Immature natural killer cell (primary cell): Measurements from ENCODE around the gene DUSP22. TPM values are rescaled to one million over a fixed set of nuclear protein-coding genes. Genes with fewer than 3 reads are reported as not detected.

Experiments
- DNase-seq, 3 donors: peaks; one replicate each; pipeline ENCODE4 v3.0.0; 2022; ENCODE audit warnings: mixed read lengths in 1 of 3
- H3K27ac Mint-ChIP-seq, 6 donors: one replicate each; pipeline ENCODE4 v1.8.0; 2020; ENCODE audit warnings: mixed read lengths in 6 of 6, mild to moderate bottlenecking in 5 of 6, inconsistent platforms in 4 of 6, moderate library complexity in 3 of 6
- H3K27me3 Mint-ChIP-seq, 3 donors: one replicate each; pipeline ENCODE4 v1.8.0; 2020 to 2021; ENCODE audit warnings: low read depth in 3 of 3, mild to moderate bottlenecking in 3 of 3, mixed read lengths in 3 of 3, moderate library complexity in 3 of 3, inconsistent platforms in 1 of 3
- H3K36me3 Mint-ChIP-seq, 3 donors: one replicate each; pipeline ENCODE4 v1.8.0; 2020; ENCODE audit warnings: mixed read lengths in 3 of 3, inconsistent platforms in 2 of 3, mild to moderate bottlenecking in 2 of 3
- H3K4me1 Mint-ChIP-seq, 2 donors: one replicate each; pipeline ENCODE4 v1.8.0; 2020; ENCODE audit warnings: inconsistent platforms in 2 of 2, mild to moderate bottlenecking in 2 of 2, mixed read lengths in 2 of 2, moderate library complexity in 1 of 2
- H3K4me3 Mint-ChIP-seq, 5 donors: one replicate each; pipeline ENCODE4 v1.8.0; 2020; ENCODE audit warnings: mild to moderate bottlenecking in 5 of 5, mixed read lengths in 5 of 5, inconsistent platforms in 3 of 5, moderate library complexity in 3 of 5
- H3K9me3 Mint-ChIP-seq, 6 donors: one replicate each; pipeline ENCODE4 v1.8.0; 2020; ENCODE audit warnings: mild to moderate bottlenecking in 6 of 6, mixed read lengths in 6 of 6, inconsistent platforms in 4 of 6, moderate library complexity in 3 of 6
- polyA plus RNA-seq, 3 donors: library from polyadenylated mRNA; unstranded; fragments of 300-500 nt; fragmentation: Illumina TruSeq; gene quantifications; one replicate each; pipeline ENCODE4 v1.2.3, GENCODE V29; 2021

DUSP22 gene
- polyA plus RNA-seq, 3 donors from 2014 or later, result 55.0 to 80.1 (median 65.3) TPM

DNA sequence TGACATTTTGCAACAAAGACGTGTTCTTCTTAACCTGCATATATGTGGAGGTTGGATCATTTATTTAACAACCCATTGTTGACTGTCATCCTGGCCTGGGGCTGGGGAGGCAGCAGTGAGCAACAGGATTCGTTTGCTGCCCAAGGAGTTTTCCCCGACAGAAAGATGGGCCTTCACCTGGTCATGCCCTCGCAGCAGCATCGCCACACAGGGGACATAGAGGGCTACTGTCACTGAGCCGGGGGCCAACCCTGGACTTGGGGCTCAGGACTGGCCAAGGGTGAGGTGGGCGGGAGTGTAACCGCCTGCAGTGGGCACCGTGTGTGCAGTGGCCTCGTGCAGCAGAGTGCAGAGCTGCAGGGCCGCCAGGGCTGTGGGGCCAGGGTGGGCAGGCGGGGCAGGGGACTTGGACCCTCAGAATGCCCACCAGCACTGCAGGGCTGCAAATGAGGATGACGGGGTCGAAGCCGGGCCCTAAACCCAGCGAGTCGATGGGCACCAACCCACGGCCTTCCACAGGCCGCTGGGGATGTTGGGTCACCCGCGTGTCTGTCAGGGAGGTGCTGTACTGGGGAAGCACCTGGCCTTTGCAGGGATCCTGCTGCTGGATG, 11.8 kb downstream of the DUSP22 start:
- H3K27ac Mint-ChIP-seq, result no peak overlapping the region
- no peaks in the 10 kb centered on the region for H3K27me3 Mint-ChIP-seq
- peaks cover 0 to 2% (median 0%) of the 10 kb centered on the region in 6 donors for H3K9me3 Mint-ChIP-seq
- no peak for DNase-seq
- peaks cover 0 to 4% of the 10 kb centered on the region in 2 donors for H3K4me1 Mint-ChIP-seq
- H3K4me3 Mint-ChIP-seq, result no peak overlapping the region
- peaks cover 0 to 13% (median 12%) of the 10 kb centered on the region in 3 donors for H3K36me3 Mint-ChIP-seq

DNA sequence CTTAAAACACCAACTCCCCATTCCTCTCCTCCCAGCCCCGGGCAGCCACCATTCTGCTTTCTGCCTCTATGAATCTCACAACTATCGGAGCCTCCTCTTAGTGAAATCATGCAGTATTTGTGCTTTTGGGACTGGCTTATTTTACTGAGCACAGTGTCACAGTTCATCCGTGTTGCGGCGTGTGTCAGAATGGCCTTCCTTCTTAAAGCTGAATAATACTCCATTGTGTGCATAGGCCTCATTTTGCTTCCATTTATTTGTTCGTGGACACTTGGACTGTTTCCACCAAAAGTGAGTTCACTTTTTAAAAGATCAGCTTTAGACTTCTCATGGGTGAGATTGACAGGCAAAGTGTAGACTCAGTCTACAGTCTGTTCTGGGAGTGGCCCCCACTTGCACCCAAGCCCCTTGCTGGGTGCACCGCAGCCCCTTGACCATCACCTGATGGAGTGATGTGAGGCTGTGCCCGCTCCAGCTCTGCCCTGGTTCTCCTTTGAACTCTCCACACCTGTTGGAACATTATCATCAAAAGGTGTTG, 12.6 kb downstream of the DUSP22 start:
- Mint-ChIP-seq H3K9me3 (peaks cover 0 to 3% (median 0%) of the 10 kb centered on the region in 6 donors), H3K27me3 (no peaks in the 10 kb centered on the region), H3K4me1 (peaks cover under 1 to 4% of the 10 kb centered on the region in 2 donors), H3K36me3 (peaks cover 4 to 17% (median 13%) of the 10 kb centered on the region in 3 donors), H3K27ac (no peak overlapping the region), H3K4me3 (no peak overlapping the region)
- DNase-seq, result no peak

DNA sequence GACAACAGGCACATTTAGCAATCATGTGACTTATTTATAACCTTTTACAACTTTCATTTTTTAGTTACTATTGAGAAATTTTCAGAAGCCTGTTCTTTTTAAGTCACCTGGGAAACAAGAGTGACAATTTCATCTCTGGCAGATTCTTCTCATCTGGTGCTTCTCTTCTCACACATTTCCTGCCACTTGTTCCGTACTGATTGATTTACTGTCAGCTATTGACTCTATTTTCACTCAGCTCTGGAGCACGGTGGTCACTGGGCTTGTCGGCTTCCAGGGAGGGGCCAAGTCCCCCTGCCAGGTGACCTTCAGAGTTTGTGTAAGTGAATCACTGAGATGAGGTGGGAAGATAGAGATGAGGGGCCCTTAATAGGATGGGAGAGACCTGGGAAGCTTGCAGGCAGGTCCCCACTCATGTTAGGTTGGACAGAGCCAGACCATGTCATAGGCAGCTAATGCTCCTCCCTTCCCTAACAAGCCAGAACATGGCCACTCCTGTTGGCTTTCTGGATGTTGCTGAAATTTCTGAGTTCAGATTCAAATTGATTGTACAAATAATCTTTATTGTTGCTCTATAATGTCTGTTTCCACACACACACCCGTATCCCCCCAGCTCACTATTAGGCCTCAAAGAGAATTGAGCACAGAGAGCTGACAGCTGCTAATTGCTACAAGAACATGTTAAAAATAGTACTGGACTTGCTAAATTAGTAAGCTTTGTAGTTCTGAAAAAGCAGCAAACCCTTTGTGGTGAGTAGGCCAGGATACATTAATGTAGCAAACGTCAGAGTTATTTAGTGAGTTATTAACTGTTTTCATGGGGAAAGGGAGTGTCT, 13.3 kb downstream of the DUSP22 start:
- Mint-ChIP-seq H3K27me3 (no peaks in the 10 kb centered on the region), H3K4me3 (no peak overlapping the region), H3K4me1 (peaks cover 4 to 7% of the 10 kb centered on the region in 2 donors), H3K36me3 (peaks cover 4 to 17% (median 13%) of the 10 kb centered on the region in 3 donors), H3K27ac (no peak overlapping the region), H3K9me3 (peaks cover 0 to 3% (median 0%) of the 10 kb centered on the region in 6 donors)
- DNase-seq, result no peak

DNA sequence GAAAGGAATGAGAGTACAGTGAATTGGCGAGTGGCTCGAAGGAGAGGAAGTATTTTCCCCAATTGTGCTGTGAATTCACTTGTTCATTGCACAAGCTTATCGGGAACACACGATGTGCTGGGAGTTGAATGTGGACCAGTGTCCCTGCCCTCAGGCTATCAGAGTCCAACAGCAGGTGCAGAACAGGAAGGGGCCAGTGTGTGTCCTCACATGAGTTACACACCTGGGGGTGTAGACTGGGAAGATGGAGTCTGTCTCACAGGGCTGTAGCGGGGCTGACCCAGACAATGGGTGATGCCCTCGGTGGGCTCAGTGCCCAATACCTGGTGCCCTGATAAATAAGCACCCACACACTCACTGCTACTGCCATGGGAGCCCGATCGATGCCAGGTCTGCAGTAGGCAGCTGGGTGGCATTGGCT, 14.4 kb downstream of the DUSP22 start:
- Mint-ChIP-seq H3K27me3 (no peaks in the 10 kb centered on the region), H3K4me1 (peaks cover 10 to 14% of the 10 kb centered on the region in 2 donors), H3K9me3 (peaks cover 0 to 3% (median 0%) of the 10 kb centered on the region in 6 donors), H3K4me3 (no peak overlapping the region), H3K27ac (no peak overlapping the region), H3K36me3 (peaks cover 4 to 17% (median 13%) of the 10 kb centered on the region in 3 donors)
- DNase-seq, result no peak

DNA sequence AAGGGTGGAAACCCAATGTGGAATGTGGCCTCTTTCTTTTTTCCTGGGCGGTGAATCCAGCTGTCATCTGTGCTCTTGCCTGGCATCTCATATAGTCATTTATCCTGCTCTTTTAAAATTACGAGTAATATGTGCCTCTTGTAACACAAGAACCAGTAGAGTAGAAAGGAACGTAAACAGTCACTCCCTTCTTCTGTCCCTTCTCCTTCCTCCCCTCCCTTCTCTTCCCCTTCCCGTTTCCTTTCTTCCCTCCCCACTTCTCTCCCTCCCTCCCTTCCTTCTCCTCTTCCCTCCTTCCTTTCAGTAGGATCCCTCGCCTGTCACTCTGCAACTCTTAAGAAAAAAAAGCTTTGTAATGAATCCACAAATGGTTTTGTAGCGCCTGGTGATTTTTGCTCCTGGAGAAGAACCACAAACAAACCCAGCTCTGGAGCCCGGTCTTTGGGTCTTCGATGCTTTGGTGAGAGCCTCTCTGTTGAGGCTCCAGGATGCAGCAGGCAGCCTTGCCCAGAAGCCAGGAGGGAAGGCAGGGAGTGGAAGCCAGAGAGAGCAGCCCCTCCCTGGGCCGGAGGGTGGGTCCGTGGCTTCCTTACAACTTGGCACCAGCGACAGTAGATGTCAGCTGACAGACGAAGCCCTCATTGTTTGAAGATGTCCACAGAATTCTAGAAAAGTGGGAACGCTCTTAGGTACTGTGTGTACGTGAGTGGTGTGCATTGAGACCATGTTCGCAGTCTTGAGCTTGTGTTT, 15.0 kb downstream of the DUSP22 start:
- Mint-ChIP-seq H3K4me3 (no peak overlapping the region), H3K36me3 (peaks cover 4 to 17% (median 13%) of the 10 kb centered on the region in 3 donors), H3K4me1 (peaks cover 16 to 19% of the 10 kb centered on the region in 2 donors), H3K9me3 (peaks cover 0 to 3% (median 0%) of the 10 kb centered on the region in 6 donors), H3K27ac (no peak overlapping the region), H3K27me3 (no peaks in the 10 kb centered on the region)
- no peak for DNase-seq

DNA sequence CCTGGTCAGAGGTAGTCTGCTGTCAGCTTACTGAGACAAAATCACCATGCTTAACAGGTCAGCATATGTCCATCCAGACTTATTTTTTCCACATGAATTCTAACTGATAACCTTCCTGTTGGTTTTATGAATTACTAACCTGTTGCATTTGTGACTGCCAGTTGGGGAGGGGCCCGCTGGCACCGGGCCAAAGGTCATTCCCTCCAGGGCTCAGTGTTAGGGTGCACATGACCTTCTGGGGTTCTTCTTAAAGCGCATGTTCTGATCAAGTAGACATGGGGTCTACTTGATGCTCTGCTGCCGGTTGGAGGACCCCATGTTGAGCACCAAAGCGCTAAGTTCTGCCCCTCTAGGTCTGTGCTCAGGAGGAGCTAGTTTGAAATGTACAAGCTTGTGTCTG, 15.6 kb downstream of the DUSP22 start:
- Mint-ChIP-seq H3K4me3 (no peak overlapping the region), H3K4me1 (peaks cover 23 to 26% of the 10 kb centered on the region in 2 donors)

DNA sequence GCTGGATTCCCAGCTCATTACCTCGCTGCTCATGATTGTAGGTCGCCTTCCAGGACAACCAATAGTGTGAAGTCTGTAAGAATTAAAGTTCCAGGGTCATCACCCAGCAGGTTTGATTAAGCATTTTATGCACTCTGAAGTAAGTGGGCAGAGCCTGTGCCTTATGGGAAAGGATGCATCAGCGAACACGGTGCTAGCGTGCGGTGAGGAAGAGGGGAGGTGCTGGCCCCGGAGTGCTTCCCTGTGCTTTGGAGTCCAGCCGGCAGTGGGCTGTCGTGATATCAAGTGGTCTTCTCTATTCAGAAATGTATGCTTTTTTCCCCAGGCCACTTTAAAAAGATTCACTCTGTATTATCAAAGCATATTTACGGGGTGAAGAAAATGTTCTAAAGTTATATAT, 16.0 kb downstream of the DUSP22 start:
- no peak for DNase-seq
- Mint-ChIP-seq H3K9me3 (peaks cover 0 to 3% (median 0%) of the 10 kb centered on the region in 6 donors), H3K27me3 (no peaks in the 10 kb centered on the region), H3K27ac (no peak overlapping the region), H3K4me3 (no peak overlapping the region), H3K36me3 (peaks cover 4 to 17% (median 13%) of the 10 kb centered on the region in 3 donors), H3K4me1 (peaks cover 27 to 30% of the 10 kb centered on the region in 2 donors)

More for the DNA sequence above, 15.6 kb downstream of the DUSP22 start:
- Mint-ChIP-seq H3K36me3 (peaks cover 4 to 17% (median 13%) of the 10 kb centered on the region in 3 donors), H3K27me3 (no peaks in the 10 kb centered on the region), H3K27ac (no peak overlapping the region), H3K9me3 (peaks cover 0 to 3% (median 0%) of the 10 kb centered on the region in 6 donors)
- no peak for DNase-seq

DNA sequence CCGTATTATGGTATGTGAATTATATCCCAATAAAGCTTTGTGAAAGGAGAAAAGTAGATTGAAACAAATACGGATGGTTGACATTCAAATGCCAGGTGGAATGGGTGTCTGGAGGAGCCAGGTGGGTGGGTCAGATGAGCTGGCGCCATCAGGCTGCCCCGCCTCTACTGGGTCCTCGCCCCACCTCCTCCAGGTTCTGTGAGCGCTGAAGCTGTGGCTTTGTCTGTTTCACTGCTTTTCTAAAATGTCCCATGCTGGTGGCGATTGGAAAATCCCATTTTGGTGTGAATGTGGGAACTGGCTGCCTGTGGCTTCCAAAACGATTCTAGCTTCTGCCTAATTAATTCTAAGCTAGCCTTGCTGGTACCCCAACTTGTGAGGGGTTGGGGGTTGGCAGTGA, 16.5 kb downstream of the DUSP22 start:
- Mint-ChIP-seq H3K4me1 (peaks cover 31 to 35% of the 10 kb centered on the region in 2 donors), H3K27ac (no peak overlapping the region), H3K36me3 (peaks cover 4 to 17% (median 13%) of the 10 kb centered on the region in 3 donors), H3K27me3 (no peaks in the 10 kb centered on the region), H3K9me3 (peaks cover 0 to 3% (median 0%) of the 10 kb centered on the region in 6 donors), H3K4me3 (no peak overlapping the region)
- no peak for DNase-seq

DNA sequence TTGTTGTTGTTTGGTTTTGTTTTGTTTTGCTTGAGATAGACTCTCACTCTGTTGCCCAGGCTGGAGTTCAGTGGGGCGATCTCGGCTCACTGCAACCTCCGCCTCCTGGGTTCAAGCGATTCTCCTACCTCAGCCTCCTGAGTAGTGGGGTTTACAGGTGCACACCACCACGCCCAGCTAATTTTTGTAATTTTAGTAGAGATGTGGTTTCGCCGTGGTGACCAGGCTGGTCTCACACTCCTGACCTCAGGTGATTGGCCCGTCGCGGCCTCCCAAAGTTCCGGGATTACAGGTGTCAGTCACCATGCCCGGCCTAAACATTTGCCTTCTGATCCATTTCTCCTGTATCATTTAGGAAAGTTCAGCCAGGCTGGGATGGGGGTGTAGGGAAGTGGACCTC, 17.7 kb downstream of the DUSP22 start:
- Mint-ChIP-seq H3K27ac (no peak overlapping the region), H3K36me3 (peaks cover 4 to 11% (median 7%) of the 10 kb centered on the region in 3 donors), H3K4me1 (peaks cover 35 to 39% of the 10 kb centered on the region in 2 donors), H3K9me3 (peaks cover 0 to 3% (median 0%) of the 10 kb centered on the region in 6 donors), H3K4me3 (no peak overlapping the region), H3K27me3 (no peaks in the 10 kb centered on the region)
- DNase-seq, result no peak

DNA sequence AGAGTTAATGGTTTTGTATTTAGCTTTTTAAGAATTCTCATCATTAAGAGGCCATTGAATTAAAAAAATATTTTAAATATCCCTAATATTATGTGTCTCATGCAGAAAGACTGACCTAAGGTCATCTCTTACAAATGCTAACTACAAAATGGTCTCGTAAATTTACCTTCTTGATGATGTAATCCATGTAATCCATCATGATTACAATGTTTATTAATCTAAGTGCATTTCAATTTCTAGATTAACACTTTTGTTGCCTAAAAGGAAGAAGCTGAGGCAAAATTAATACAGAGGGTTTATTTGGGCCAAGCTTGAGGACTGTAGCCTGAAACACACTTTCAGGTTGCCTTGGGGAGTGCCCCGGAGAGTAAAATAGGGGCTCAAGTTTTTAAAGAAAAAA, 18.4 kb downstream of the DUSP22 start:
- Mint-ChIP-seq H3K9me3 (peaks cover 0 to 3% (median 0%) of the 10 kb centered on the region in 6 donors), H3K27ac (peak overlapping the region in 1 of 6 donors; percentile 41), H3K27me3 (no peaks in the 10 kb centered on the region), H3K36me3 (peaks cover 4 to 13% (median 7%) of the 10 kb centered on the region in 3 donors), H3K4me3 (no peak overlapping the region), H3K4me1 (peaks cover 37 to 39% of the 10 kb centered on the region in 2 donors)
- no peak for DNase-seq

DNA sequence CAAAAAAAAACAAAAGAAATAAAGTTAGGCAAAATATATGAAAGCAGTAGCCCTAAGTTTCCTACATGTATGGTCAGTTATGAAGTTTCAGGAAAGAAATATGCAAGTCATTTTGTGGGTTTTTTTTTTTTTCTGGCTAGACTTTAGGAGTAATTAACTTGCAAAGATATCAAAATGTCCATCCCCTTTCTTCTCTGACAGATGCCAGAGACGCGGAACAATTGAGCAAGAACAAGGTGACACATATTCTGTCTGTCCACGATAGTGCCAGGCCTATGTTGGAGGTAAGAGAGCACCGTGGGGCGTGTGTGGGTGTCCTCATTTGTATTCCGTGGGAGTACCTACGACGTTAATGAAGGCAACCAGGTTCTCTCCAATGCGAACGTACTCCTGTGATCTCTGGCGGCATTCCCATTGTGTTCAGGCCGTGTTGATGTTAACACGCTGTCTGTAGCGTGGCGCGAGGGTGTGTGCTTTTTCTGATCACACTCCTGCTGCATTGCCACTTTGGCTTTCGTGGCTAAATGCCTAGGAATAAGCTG, 19.5 kb downstream of the DUSP22 start:
- Mint-ChIP-seq H3K4me1 (peaks cover 38 to 43% of the 10 kb centered on the region in 2 donors), H3K36me3 (peaks cover 4 to 16% (median 7%) of the 10 kb centered on the region in 3 donors), H3K27ac (peak overlapping the region in 5 of 6 donors; percentile 58 to 88 (median 85)), H3K9me3 (peaks cover 0 to 3% (median 0%) of the 10 kb centered on the region in 6 donors), H3K4me3 (peak overlapping the region in 2 of 5 donors; percentile 1 to 9), H3K27me3 (no peaks in the 10 kb centered on the region)
- no peak for DNase-seq

DNA sequence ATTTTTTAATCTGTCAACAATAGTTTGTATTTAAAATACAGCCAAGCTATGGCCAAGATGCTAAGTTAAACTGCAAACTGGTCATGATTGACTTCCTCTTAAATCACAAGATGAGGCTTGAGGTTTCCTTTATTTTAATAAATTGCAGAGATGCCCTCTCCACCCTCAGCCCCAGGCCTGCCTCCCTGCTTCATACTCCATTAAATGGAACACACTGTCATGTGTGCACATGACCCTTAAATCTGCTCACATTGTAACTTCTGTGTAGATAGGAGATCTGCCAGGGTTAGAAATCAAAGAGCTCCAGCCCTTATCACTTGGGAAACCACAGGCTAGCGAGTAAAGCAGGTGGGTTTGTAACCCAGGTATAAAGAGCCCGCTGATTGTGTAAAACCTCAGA, 20.8 kb downstream of the DUSP22 start:
- H3K27me3 Mint-ChIP-seq, result peaks cover 0 to 2% (median 0%) of the 10 kb centered on the region in 3 donors
- H3K27ac Mint-ChIP-seq, result peak overlapping the region; percentile 63 to 88 (median 83)
- peaks cover 4 to 15% (median 4%) of the 10 kb centered on the region in 3 donors for H3K36me3 Mint-ChIP-seq
- peaks cover 0 to 3% (median 0%) of the 10 kb centered on the region in 6 donors for H3K9me3 Mint-ChIP-seq
- DNase-seq, result peak; percentile 32 to 49 (median 37)
- peaks cover 51 to 56% of the 10 kb centered on the region in 2 donors for H3K4me1 Mint-ChIP-seq
- H3K4me3 Mint-ChIP-seq, result peak overlapping the region; percentile 44 to 80 (median 60)

DNA sequence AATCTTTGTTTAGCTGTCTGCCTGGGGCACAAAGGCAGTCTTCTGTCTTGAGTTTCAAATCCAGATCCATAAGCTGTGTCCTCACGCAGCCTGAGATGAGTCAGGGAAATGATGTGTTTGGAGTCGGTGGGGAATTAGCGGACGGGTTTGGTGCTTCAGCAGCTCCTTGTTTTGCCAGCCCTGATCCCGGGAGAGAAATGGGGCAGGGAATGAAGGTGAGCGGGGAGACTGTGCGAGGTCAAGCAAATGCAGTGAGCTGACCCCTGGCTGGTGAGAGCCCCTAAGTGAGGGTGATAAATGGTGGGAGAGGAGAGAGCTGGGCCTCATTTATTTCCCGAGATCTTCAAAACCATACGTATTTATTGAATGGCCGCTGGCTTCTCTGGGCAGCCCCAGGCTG, 21.6 kb downstream of the DUSP22 start:
- Mint-ChIP-seq H3K27ac (peak overlapping the region in 1 of 6 donors; percentile 12), H3K36me3 (peaks cover 0 to 10% (median 4%) of the 10 kb centered on the region in 3 donors), H3K9me3 (peaks cover 0 to 3% (median 0%) of the 10 kb centered on the region in 6 donors), H3K27me3 (peaks cover 0 to 2% (median 0%) of the 10 kb centered on the region in 3 donors), H3K4me1 (peaks cover 49 to 60% of the 10 kb centered on the region in 2 donors), H3K4me3 (no peak overlapping the region)
- no peak for DNase-seq
